H9 (cell line): Measurements from ENCODE around the gene MTERF4. TPM values are rescaled to one million over a fixed set of nuclear protein-coding genes. Genes with fewer than 3 reads are reported as not detected.

ENCODE experiments used
- DNase-seq: peaks from one replicate; pipeline ENCODE4 v3.0.0-alpha.2; 2017
- H2AFZ ChIP-seq: one replicate; pipeline ENCODE4 v1.6.1; 2013; ENCODE audit warnings: mild to moderate bottlenecking, low read length, control low read depth, moderate library complexity
- H2AK5ac ChIP-seq: 2 replicates; pipeline ENCODE4 v1.6.1; 2013; ENCODE audit warnings: low read length, control low read depth, mixed read lengths; ENCODE audit not compliant: insufficient read length
- H2BK120ac ChIP-seq: one replicate; pipeline ENCODE4 v1.6.1; 2013; ENCODE audit warnings: low read depth, mild to moderate bottlenecking, low read length, control low read depth, inconsistent platforms; ENCODE audit not compliant: poor library complexity, severe bottlenecking
- H2BK12ac ChIP-seq: 2 replicates; pipeline ENCODE4 v1.6.1; 2013; ENCODE audit warnings: low read length, control low read depth, mixed read lengths, low read depth; ENCODE audit not compliant: insufficient read length
- H2BK15ac ChIP-seq: 2 replicates; pipeline ENCODE4 v1.6.1; 2013; ENCODE audit warnings: low read depth, low read length, control low read depth
- H2BK20ac ChIP-seq: one replicate; pipeline ENCODE4 v1.6.1; 2013; ENCODE audit warnings: low read depth, mild to moderate bottlenecking, low read length, control low read depth, inconsistent platforms; ENCODE audit not compliant: poor library complexity, severe bottlenecking
- H2BK5ac ChIP-seq: 2 replicates; pipeline ENCODE4 v1.6.1; 2013; ENCODE audit warnings: low read length, control low read depth, mixed read lengths; ENCODE audit not compliant: insufficient read length
- H3K14ac ChIP-seq: 2 replicates; pipeline ENCODE4 v1.6.1; 2013; ENCODE audit warnings: low read length, control low read depth; ENCODE audit not compliant: insufficient read depth
- H3K18ac ChIP-seq: 2 replicates; pipeline ENCODE4 v1.6.1; 2013; ENCODE audit warnings: low read depth, mild to moderate bottlenecking, mixed read lengths, low read length, control low read depth; ENCODE audit not compliant: insufficient read length
- H3K23ac ChIP-seq: 2 replicates; pipeline ENCODE4 v1.6.1; 2013; ENCODE audit warnings: low read length, control low read depth, mixed read lengths, low read depth; ENCODE audit not compliant: insufficient read length
- H3K23me2 ChIP-seq: 2 replicates; pipeline ENCODE4 v1.6.1; 2013; ENCODE audit warnings: low read depth, mild to moderate bottlenecking, mixed read lengths, low read length, control low read depth; ENCODE audit not compliant: insufficient read length, poor library complexity, severe bottlenecking
- H3K27ac ChIP-seq: 2 replicates; pipeline ENCODE4 v1.5.1; 2013; ENCODE audit warnings: low read length, control low read depth, mixed read lengths, low read depth; ENCODE audit not compliant: insufficient read length
- H3K27me3 ChIP-seq: 2 replicates; pipeline ENCODE4 v1.6.1; 2013; ENCODE audit warnings: low read length, control low read depth, inconsistent platforms; ENCODE audit not compliant: insufficient read depth
- H3K4ac ChIP-seq: 2 replicates; pipeline ENCODE4 v1.6.1; 2013; ENCODE audit warnings: low read depth, mild to moderate bottlenecking, control low read depth, inconsistent platforms, low read length, moderate library complexity
- H3K4me1 ChIP-seq: 2 replicates; pipeline ENCODE4 v1.6.1; 2013; ENCODE audit warnings: low read length, control low read depth, inconsistent platforms; ENCODE audit not compliant: insufficient read depth
- H3K4me2 ChIP-seq: 2 replicates; pipeline ENCODE4 v1.6.1; 2013; ENCODE audit warnings: low read length, control low read depth, mixed read lengths; ENCODE audit not compliant: insufficient read length, insufficient read depth
- H3K56ac ChIP-seq: 2 replicates; pipeline ENCODE4 v1.6.1; 2013; ENCODE audit warnings: low read depth, mild to moderate bottlenecking, mixed read lengths, low read length, control low read depth; ENCODE audit not compliant: insufficient read length
- H3K79me1 ChIP-seq: 2 replicates; pipeline ENCODE4 v1.6.1; 2013; ENCODE audit warnings: low read depth, mild to moderate bottlenecking, moderate library complexity, low read length, control low read depth, inconsistent platforms; ENCODE audit not compliant: insufficient read depth, poor library complexity, severe bottlenecking
- H3K79me2 ChIP-seq: 2 replicates; pipeline ENCODE4 v1.6.1; 2013; ENCODE audit warnings: low read length, control low read depth, inconsistent platforms; ENCODE audit not compliant: insufficient read depth
- H3K9ac ChIP-seq: 2 replicates; pipeline ENCODE4 v1.6.1; 2013; ENCODE audit warnings: low read length, control low read depth, mixed read lengths; ENCODE audit not compliant: insufficient read length; ENCODE audit errors: extremely low read depth
- H3K9me3 ChIP-seq: one replicate; pipeline ENCODE4 v1.6.1; 2013; ENCODE audit warnings: low read depth, low read length, inconsistent platforms; ENCODE audit not compliant: control insufficient read depth
- H3T11ph ChIP-seq: one replicate; pipeline ENCODE4 v1.6.1; 2013; ENCODE audit warnings: mild to moderate bottlenecking, low read length, control low read depth, inconsistent platforms
- H4K20me1 ChIP-seq: one replicate; pipeline ENCODE4 v1.6.1; 2013; ENCODE audit not compliant: control insufficient read depth, insufficient read length, insufficient read depth
- H4K5ac ChIP-seq: 2 replicates; pipeline ENCODE4 v1.6.1; 2013; ENCODE audit warnings: low read depth, mild to moderate bottlenecking, mixed read lengths, low read length, control low read depth; ENCODE audit not compliant: insufficient read length
- H4K8ac ChIP-seq: replicated peaks from 2 replicates; pipeline ENCODE4 v1.6.1; 2013; ENCODE audit warnings: low read length, control low read depth, mixed read lengths, low read depth; ENCODE audit not compliant: insufficient read length
- H4K91ac ChIP-seq: 2 replicates; pipeline ENCODE4 v1.6.1; 2013; ENCODE audit warnings: low read depth, mild to moderate bottlenecking, moderate library complexity, mixed read lengths, low read length, control low read depth; ENCODE audit not compliant: insufficient read length
- H3K27ac Mint-ChIP-seq, 3 experiments: 2 replicates in 2 of 3; 3 replicates in 1 of 3; pipeline ENCODE4 v1.8.0; 2020 to 2021; ENCODE audit warnings: mixed read lengths in 3 of 3, mild to moderate bottlenecking in 1 of 3, moderate library complexity in 1 of 3
- H3K27me3 Mint-ChIP-seq: 2 replicates; pipeline ENCODE4 v1.8.0; 2021; ENCODE audit warnings: low read depth, mild to moderate bottlenecking, moderate library complexity, mixed read lengths
- H3K36me3 Mint-ChIP-seq, 3 experiments: 2 replicates in 2 of 3; 3 replicates in 1 of 3; pipeline ENCODE4 v1.8.0; 2020 to 2021; ENCODE audit warnings: low read depth in 3 of 3, mixed read lengths in 3 of 3; ENCODE audit not compliant: insufficient read depth in 1 of 3
- H3K4me1 Mint-ChIP-seq, 2 experiments: 2 replicates each; pipeline ENCODE4 v1.8.0; 2020; ENCODE audit warnings: mixed read lengths in 2 of 2
- H3K4me3 Mint-ChIP-seq, 2 experiments: 2 replicates in 1 of 2; 3 replicates in 1 of 2; pipeline ENCODE4 v1.8.0; 2020 to 2021; ENCODE audit warnings: mild to moderate bottlenecking in 2 of 2, mixed read lengths in 2 of 2, moderate library complexity in 1 of 2
- H3K9me3 Mint-ChIP-seq, 2 experiments: 2 replicates in 1 of 2; 3 replicates in 1 of 2; pipeline ENCODE4 v1.8.0; 2020; ENCODE audit warnings: mild to moderate bottlenecking in 2 of 2, mixed read lengths in 2 of 2, moderate library complexity in 1 of 2
- WGBS: extraction: QIAGEN DNeasy Blood & Tissue Kit; methylation state at CpG from one replicate; pipeline ENCODE4 v1.1.7; 2013; ENCODE audit warnings: missing lambda C conversion rate, low lambda C conversion rate, mixed read lengths; ENCODE audit not compliant: insufficient read length; ENCODE audit errors: extremely low coverage; 5-methylcytosine and 5-hydroxymethylcytosine counted together
- total RNA-seq: library from RNA; stranded (reverse); gene quantifications from 2 replicates; pipeline ENCODE4 v1.2.1, GENCODE V29; 2021
- TF ChIP-seq, protein P1 (sequence below): fragments of 200-600 bp; sonication (generic); conservative IDR thresholded peaks from 3 replicates; pipeline ENCODE4 v1.8.0; 2021; ENCODE audit warnings: antibody characterized with exemption, mild to moderate bottlenecking

MTERF4 gene
- total RNA-seq, 1 experiment from 2014 or later: 35.0 TPM

DNA sequence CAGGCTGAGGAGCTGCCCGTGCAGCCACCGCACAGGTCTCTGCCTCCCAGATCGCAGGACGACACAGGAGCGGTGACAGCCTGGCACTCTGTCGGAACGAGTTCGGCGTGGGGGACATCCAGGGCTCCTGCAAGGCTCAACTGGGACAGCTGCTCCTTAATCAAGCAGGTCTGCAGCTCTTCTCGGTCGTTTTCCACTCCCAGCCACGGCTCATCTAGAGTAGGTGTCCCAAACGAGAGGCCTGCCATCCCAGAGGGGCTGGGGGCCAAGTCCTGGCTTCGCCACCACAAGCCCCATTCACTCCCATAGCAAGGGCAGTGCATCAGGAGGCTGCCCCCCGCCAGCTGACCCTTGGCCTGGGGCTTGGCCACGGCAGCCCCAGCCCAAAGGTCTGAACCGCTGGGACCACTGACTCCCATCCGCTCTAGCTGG is 24.7 kb upstream of the MTERF4 start:
- Histone ChIP-seq H3K4ac (no peak overlapping the region), H3K18ac (no peak overlapping the region), H4K5ac (no peak overlapping the region), H3K9me3 (no peaks in the 10 kb centered on the region), H2BK12ac (no peak overlapping the region), H3K4me1 (no peaks in the 10 kb centered on the region), H3T11ph (no peak overlapping the region), H2BK20ac (no peak overlapping the region), H3K79me2 (no peaks in the 10 kb centered on the region), H3K27me3 (no peaks in the 10 kb centered on the region), H2BK5ac (no peak overlapping the region), H2AFZ (no peak overlapping the region), H3K4me2 (no peak overlapping the region), H3K14ac (no peak overlapping the region), H4K20me1 (no peaks in the 10 kb centered on the region), H4K91ac (no peak overlapping the region), H2BK120ac (no peak overlapping the region), H3K79me1 (no peaks in the 10 kb centered on the region), H3K56ac (no peak overlapping the region), H2AK5ac (no peak overlapping the region), H4K8ac (no peak overlapping the region), H3K27ac (no peak overlapping the region), H3K23ac (no peak overlapping the region), H2BK15ac (no peak overlapping the region), H3K9ac (no peak overlapping the region), H3K23me2 (no peaks in the 10 kb centered on the region)
- WGBS: no CpG with 5 or more reads among the region's 18 CpGs
- TF ChIP-seq, protein P1, sequence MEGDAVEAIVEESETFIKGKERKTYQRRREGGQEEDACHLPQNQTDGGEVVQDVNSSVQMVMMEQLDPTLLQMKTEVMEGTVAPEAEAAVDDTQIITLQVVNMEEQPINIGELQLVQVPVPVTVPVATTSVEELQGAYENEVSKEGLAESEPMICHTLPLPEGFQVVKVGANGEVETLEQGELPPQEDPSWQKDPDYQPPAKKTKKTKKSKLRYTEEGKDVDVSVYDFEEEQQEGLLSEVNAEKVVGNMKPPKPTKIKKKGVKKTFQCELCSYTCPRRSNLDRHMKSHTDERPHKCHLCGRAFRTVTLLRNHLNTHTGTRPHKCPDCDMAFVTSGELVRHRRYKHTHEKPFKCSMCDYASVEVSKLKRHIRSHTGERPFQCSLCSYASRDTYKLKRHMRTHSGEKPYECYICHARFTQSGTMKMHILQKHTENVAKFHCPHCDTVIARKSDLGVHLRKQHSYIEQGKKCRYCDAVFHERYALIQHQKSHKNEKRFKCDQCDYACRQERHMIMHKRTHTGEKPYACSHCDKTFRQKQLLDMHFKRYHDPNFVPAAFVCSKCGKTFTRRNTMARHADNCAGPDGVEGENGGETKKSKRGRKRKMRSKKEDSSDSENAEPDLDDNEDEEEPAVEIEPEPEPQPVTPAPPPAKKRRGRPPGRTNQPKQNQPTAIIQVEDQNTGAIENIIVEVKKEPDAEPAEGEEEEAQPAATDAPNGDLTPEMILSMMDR: no peak
- no peaks in the 10 kb centered on the region for H3K27me3 Mint-ChIP-seq
- no peak for DNase-seq
- H3K27ac Mint-ChIP-seq: no peak overlapping the region; a peak in 1 of 7 replicates
- peaks cover 7 to 44% (median 24%) of the 10 kb centered on the region in 3 experiments; a peak in 6 of 7 replicates for H3K36me3 Mint-ChIP-seq
- no peak overlapping the region for H3K4me3 Mint-ChIP-seq
- H3K9me3 Mint-ChIP-seq: no peaks in the 10 kb centered on the region
- no peaks in the 10 kb centered on the region for H3K4me1 Mint-ChIP-seq
